Hematopoietic multipotent progenitor cell treated with erythropoietin and hydrocortisone succinate and interleukin-3 and kit ligand, for 8 days (in vitro differentiated cells): ENCODE results near the gene CTTNBP2.

ENCODE experiments used
- DNase-seq: peaks from one replicate; pipeline ENCODE4 v3.0.0-alpha.2; 2015

Gene CTTNBP2

GRCh38 chr7:117784315-117784714, 88.9 kb downstream of the CTTNBP2 start:
- no peak for DNase-seq

- no peak for DNase-seq
These were observed 90.5 kb downstream of the CTTNBP2 start for GRCh38 chr7:117782761-117783160.

DNA sequence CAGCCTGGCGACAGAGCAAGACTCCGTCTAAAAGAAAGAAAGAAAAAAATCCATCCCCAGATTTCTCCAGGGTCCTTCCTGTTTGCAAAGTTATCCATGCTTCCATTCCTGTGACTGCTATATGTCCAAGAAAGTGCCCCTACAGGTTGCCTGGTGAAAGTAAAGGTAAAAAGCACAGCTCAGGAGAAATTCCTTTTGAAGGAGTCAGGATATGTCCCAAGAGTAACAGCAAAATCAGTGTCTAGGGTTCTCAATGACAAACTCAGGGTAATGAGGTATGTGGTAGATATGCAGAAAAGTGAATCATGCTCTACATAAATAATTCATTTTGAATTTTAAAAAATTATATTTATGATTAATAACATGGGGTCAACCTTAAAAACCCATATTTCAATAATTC, 91.5 kb downstream of the CTTNBP2 start:
- no peak for DNase-seq

- DNase-seq: no peak
These were observed 92.4 kb downstream of the CTTNBP2 start for GRCh38 chr7:117780832-117781231.

DNA sequence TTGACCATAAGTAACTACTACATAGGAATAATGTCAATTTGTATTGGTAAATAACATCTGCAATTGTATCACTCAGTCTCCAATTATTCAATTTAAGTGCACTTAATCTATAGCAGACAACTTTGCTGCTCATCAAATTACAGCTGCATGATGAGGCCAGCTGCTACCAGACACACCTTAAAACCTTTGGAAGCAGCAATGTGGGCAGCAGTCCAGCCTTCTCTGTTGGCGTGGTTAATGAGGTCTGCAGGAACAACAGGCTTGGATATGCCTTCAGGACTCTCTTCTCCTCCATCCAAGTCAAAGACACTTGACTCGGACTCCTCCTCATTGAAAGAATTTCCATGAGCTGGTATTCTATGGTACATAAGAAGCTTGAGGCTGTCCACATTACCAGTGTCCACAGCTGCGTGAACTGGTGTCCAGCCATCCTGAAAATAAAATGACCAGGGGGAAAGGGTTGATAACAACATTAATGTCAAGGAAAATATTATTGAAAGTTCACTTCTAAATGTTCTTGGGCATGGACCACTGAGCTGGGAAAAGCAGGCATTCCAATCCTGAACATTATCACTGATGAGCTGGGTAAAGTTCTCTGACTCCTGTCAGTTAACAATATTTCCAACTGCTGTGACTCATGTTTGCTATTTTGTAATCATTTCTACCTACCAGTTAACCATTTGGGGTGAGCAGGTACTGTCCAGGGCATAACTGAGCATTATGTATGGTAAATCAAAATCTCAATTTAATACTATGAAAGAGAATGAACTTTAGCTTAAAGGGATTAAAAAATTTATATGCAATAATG, 95.7 kb downstream of the CTTNBP2 start:
- DNase-seq: no peak

DNA sequence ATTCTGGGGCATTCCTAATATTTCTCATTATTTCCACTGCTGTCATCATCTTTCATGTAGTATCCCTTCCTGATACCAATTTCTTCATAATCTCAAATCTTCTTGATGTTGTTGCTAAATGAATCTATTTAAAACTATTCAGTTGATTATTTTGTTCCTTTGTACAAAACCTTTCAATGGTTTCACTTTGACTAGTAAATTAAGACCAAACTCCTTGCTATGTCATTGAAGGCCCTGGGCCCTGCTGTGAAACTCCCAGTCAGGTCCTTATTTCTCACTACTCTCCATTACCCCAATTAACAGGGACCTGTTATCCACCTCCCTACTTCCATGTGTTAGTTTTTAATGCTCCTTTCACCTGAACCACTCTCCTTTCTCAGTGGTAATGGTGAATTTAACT, 97.0 kb downstream of the CTTNBP2 start:
- no peak for DNase-seq

- no peak for DNase-seq
These were observed 97.4 kb downstream of the CTTNBP2 start for GRCh38 chr7:117775801-117776200.

DNA sequence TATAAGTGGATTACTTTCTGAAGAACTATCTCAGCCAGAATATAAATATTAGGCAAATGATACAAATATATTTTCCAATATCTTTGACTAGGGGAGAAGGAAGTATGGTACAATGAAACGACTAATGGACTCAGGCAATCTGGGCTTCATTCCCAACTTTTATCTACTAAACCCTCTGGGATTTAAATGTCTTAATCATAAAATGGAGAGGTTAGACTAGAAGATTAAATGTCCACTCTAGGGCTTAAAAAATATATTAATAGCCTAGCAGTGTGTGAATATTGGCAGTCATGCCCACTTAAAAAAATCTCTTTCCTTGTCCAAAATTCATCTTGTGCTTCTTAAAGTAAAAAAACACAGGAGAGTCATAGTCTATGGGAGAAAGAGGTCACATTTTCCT, 98.3 kb downstream of the CTTNBP2 start:
- DNase-seq: no peak

GRCh38 chr7:117772421-117772820, 100.8 kb downstream of the CTTNBP2 start:
- DNase-seq: no peak

GRCh38 chr7:117771756-117772155, 101.5 kb downstream of the CTTNBP2 start:
- DNase-seq: no peak

DNA sequence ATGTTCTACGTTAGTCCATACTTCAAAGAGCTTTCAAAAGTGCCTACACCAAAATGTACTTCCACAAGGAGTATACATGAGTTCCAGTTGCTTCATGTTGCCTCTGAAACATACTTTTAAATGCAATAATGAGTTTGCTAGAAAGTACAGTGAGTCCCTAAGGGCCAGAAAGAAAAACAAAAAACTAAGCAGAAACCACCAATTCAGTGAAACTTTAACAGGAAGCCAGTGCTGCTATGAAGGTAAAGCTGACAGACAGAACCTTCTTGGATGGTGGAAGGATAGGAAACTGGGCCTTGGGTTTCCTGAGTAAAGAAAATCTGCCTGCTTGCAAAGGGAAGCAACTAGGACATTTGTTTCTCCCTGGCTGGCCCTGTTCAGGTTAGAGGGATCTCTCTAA, 104.2 kb downstream of the CTTNBP2 start:
- no peak for DNase-seq

GRCh38 chr7:117767951-117768350, 105.3 kb downstream of the CTTNBP2 start:
- peak; percentile 41 for DNase-seq

- no peak for DNase-seq
These were observed 106.3 kb downstream of the CTTNBP2 start for GRCh38 chr7:117766913-117767312.

DNA sequence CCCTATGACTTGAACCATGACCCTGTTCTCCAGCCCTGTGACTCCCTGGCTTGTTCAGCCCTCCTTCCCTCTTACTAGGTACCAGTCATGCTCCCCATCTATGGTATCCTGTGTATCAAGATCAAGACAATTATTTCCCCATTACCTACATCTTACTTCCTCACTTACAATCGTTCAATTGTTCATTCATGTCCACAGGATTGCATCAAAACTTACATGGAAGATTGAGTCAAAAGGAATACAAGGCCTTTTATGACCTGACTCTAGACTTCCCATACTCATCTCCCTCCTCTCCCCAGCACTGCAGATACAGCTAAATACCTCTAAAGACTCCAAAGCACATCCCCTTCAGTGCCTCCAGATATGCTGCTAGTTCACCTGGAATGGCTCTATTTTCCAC, 109.2 kb downstream of the CTTNBP2 start:
- DNase-seq: no peak

DNA sequence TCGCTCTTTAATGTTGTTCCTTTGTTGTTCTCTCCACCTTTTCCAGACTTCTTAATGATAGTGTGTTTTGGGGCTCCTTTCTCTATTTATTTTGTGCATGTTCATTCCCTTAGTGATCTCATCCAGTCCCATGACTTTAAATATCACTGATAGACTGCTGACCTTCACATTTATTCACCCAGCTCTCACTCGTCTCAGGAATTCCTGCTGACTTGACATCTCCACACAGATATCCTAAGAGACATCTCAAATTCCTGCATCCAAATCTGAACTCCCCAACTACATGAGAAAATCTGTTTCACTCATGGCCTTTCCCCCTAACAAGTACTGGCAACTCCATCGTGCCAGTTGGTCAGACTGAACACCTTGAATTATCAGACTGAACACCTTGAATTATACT, 111.2 kb downstream of the CTTNBP2 start:
- DNase-seq: no peak

- no peak for DNase-seq
These were observed 113.1 kb downstream of the CTTNBP2 start for GRCh38 chr7:117759950-117760640.

DNA sequence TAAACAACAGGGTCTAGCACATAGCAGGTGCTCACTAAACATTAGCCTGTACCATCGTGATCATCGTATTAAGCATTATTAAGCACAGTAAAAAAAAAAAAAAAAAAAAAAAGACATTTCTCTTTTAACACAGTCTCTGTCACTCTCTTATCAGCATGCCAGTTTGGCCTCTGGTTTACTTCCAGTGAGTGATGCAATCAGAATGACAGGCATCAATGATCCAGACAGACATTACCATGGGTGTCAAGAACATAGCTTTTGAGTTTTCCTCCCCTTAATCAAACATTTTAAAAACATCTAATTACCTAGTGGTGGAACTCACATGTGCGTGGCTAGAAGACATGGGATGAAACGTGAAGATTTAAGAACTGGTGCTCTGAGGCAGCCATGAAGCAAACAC, 115.8 kb downstream of the CTTNBP2 start:
- peak; percentile 59 for DNase-seq

GRCh38 chr7:117756586-117757085, 116.6 kb downstream of the CTTNBP2 start:
- DNase-seq: no peak

DNA sequence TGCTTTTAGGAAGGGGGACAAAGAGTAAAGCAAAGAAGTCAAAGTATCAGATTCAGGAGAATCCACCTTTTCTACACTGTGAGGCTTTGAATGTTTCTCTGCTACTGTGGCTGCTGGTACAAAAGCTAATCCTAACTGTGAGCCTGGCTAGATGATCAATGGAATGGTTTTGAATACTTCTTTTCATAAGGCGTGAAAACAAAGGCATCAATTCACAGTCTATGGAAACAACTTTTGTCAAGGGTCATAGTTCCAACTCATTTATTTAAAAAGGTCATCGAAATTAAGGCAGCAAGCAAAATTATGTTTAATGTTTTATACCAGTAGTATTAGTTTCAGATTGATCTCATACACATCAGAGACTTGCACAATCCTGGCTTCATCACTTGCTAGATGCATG, 118.1 kb downstream of the CTTNBP2 start:
- DNase-seq: no peak

DNA sequence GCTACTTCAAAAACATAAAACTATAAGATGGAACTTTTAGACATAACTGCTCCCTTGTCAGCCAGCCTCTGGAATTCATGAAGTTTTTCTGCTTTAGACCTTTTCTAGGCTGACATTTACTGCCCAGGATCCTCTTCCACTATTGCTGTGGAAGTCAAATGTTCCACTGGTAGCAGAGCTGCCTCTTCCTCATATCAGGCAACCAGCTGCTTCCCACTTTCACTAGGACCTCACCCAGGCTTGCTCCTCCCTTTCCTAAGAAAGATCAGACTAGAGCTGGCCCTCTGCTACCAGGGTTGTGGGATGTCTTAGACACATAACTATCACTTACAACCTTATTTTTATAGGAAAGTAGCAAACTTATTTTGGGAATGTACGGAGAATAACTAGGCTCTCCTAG, 121.5 kb downstream of the CTTNBP2 start:
- peak; percentile 6 for DNase-seq

- DNase-seq: peak; percentile 61
These were observed 122.4 kb downstream of the CTTNBP2 start for GRCh38 chr7:117750612-117751563.

DNA sequence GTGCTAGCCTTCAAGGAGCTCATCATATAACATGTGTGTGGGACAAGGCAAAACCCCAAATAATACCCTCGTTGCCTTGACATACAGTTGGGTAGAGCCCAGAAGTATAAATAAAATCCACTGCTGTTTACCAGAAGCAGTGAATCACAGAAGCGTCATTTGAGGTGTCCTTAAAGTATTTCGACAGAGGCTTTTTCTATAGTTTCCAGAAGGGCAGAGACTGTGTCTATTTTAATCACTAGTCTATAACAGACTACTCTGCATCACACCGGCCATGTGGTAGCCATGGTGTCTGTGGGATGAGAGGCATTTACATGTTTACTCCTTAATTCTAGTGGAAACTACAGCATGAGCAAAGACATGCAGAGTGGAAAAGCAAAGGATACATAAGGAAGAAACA, 131.3 kb downstream of the CTTNBP2 start:
- DNase-seq: no peak

- DNase-seq: no peak
These were observed 134.2 kb downstream of the CTTNBP2 start for GRCh38 chr7:117739085-117739484.
